Measurements from ENCODE around the gene RANGRF. TPM values are rescaled to one million over a fixed set of nuclear protein-coding genes. Genes with fewer than 3 reads are reported as not detected.

RANGRF gene
- total and polyA plus RNA-seq, 4 donors: 15.5 to 60.1 (median 35.4) TPM

GRCh38 chr17:8326511-8327302 is 38.2 kb downstream of the RANGRF start:
- ATAC-seq (ENCODE audit: insufficient read depth, low FRiP score): no peak
- 2% methylated on average over 47 to 48 of the region's 48 CpGs for WGBS, 2 donors
- no peak for TF ChIP-seq CTCF (IDR thresholded peaks at IDR 0.05; ENCODE audit: control extremely low read depth, extremely low read depth)
- H3K27me3 ChIP-seq (ENCODE audit: control insufficient read depth in 3 of 3, insufficient read depth in 3 of 3, low read length in 2 of 3): no peaks in the 10 kb centered on the region
- H3K4me3 ChIP-seq: peak overlapping the region; percentile 39
- peak overlapping the region; percentile 54 to 77 for H3K27ac ChIP-seq (ENCODE audit: low read depth in 1 of 2, low read length in 1 of 2)
- DNase-seq: peak; percentile 72 to 81 (median 73)
- H3K9ac ChIP-seq (ENCODE audit: insufficient read depth in 1 of 2, low read length in 2 of 2): peak overlapping the region; percentile 46 to 87
- H3K9me3 ChIP-seq (ENCODE audit: control insufficient read depth in 4 of 4, insufficient read depth in 3 of 4, low read length in 3 of 4): no peaks in the 10 kb centered on the region
- H3K4me1 ChIP-seq (ENCODE audit: control insufficient read depth in 5 of 5, insufficient read depth in 5 of 5, low read length in 5 of 5): peaks cover 0 to 9% (median 5%) of the 10 kb centered on the region in 5 donors
- H3K36me3 ChIP-seq (ENCODE audit: control insufficient read depth in 4 of 4, insufficient read depth in 4 of 4, low read length in 4 of 4): no peaks in the 10 kb centered on the region

GRCh38 chr17:8327303-8327649 is 38.8 kb downstream of the RANGRF start:
- no peak for DNase-seq
- H3K27me3 ChIP-seq (ENCODE audit: control insufficient read depth in 3 of 3, insufficient read depth in 3 of 3, low read length in 2 of 3): no peaks in the 10 kb centered on the region
- peak overlapping the region; percentile 54 to 77 for H3K27ac ChIP-seq (ENCODE audit: low read depth in 1 of 2, low read length in 1 of 2)
- H3K9ac ChIP-seq (ENCODE audit: insufficient read depth in 1 of 2, low read length in 2 of 2): peak overlapping the region; percentile 46 to 55
- ATAC-seq (ENCODE audit: insufficient read depth, low FRiP score): no peak
- H3K9me3 ChIP-seq (ENCODE audit: control insufficient read depth in 4 of 4, insufficient read depth in 3 of 4, low read length in 3 of 4): peaks cover 0 to 3% (median 0%) of the 10 kb centered on the region in 4 donors
- TF ChIP-seq CTCF (IDR thresholded peaks at IDR 0.05; ENCODE audit: control extremely low read depth, extremely low read depth): no peak
- H3K4me3 ChIP-seq: peak overlapping the region; percentile 39
- 13 to 14% methylated on average over 25 of the region's 25 CpGs for WGBS, 2 donors
- H3K4me1 ChIP-seq (ENCODE audit: control insufficient read depth in 5 of 5, insufficient read depth in 5 of 5, low read length in 5 of 5): peaks cover 0 to 9% (median 5%) of the 10 kb centered on the region in 5 donors
- H3K36me3 ChIP-seq (ENCODE audit: control insufficient read depth in 4 of 4, insufficient read depth in 4 of 4, low read length in 4 of 4): no peaks in the 10 kb centered on the region

GRCh38 chr17:8332128-8332527 is 43.7 kb downstream of the RANGRF start:
- Histone ChIP-seq H3K36me3 (ENCODE audit: control insufficient read depth in 4 of 4, insufficient read depth in 4 of 4, low read length in 4 of 4) (no peaks in the 10 kb centered on the region), H3K27me3 (ENCODE audit: control insufficient read depth in 3 of 3, insufficient read depth in 3 of 3, low read length in 2 of 3) (no peaks in the 10 kb centered on the region), H3K4me3 (no peak overlapping the region), H3K9me3 (ENCODE audit: control insufficient read depth in 4 of 4, insufficient read depth in 3 of 4, low read length in 3 of 4) (peaks cover 0 to 3% (median 0%) of the 10 kb centered on the region in 4 donors), H3K27ac (ENCODE audit: low read depth in 1 of 2, low read length in 1 of 2) (peak overlapping the region in 1 of 2 donors; percentile 14), H3K9ac (ENCODE audit: insufficient read depth in 1 of 2, low read length in 2 of 2) (no peak overlapping the region), H3K4me1 (ENCODE audit: control insufficient read depth in 5 of 5, insufficient read depth in 5 of 5, low read length in 5 of 5) (peaks cover 0 to 9% (median 3%) of the 10 kb centered on the region in 5 donors)
- WGBS, 2 donors: 88 to 97% methylated on average over 2 of the region's 2 CpGs
- TF ChIP-seq CTCF (IDR thresholded peaks at IDR 0.05; ENCODE audit: control extremely low read depth, extremely low read depth): no peak
- DNase-seq (no peak), ATAC-seq (ENCODE audit: insufficient read depth, low FRiP score) (no peak)

Measured in lung (tissue), 12 donors.